Endodermal cell (in vitro differentiated cells): ENCODE data around the gene MPRIP. TPM values are rescaled to one million over a fixed set of nuclear protein-coding genes. Genes with fewer than 3 reads are reported as not detected.

Source experiments
- DNase-seq: peaks from one replicate; pipeline ENCODE4 v3.0.0-alpha.2; 2017
- H3K27ac ChIP-seq: 2 replicates; pipeline ENCODE4 v1.5.1; 2013; ENCODE audit warnings: mild to moderate bottlenecking, low read depth, low read length, moderate library complexity
- H3K27me3 ChIP-seq: 2 replicates; pipeline ENCODE4 v1.6.1; 2013; ENCODE audit warnings: mild to moderate bottlenecking, low read length, moderate library complexity; ENCODE audit not compliant: insufficient read depth, control insufficient read depth, poor library complexity, severe bottlenecking
- H3K36me3 ChIP-seq: 2 replicates; pipeline ENCODE4 v1.7.0; 2013; ENCODE audit warnings: mild to moderate bottlenecking, low read length, moderate library complexity; ENCODE audit not compliant: control insufficient read depth, insufficient read depth
- H3K4me1 ChIP-seq: one replicate; pipeline ENCODE4 v1.7.0; 2013; ENCODE audit warnings: low read length; ENCODE audit not compliant: control insufficient read depth, insufficient read depth
- H3K4me3 ChIP-seq: 2 replicates; pipeline ENCODE4 v1.5.1; 2013; ENCODE audit warnings: mild to moderate bottlenecking, low read length, moderate library complexity
- H3K9ac ChIP-seq: 2 replicates; pipeline ENCODE4 v1.6.1; 2013; ENCODE audit warnings: mild to moderate bottlenecking, low read length, moderate library complexity; ENCODE audit not compliant: poor library complexity, severe bottlenecking; ENCODE audit errors: extremely low read depth
- H3K9me3 ChIP-seq: 2 replicates; pipeline ENCODE4 v1.6.1; 2013; ENCODE audit warnings: mild to moderate bottlenecking, low read length, moderate library complexity; ENCODE audit not compliant: control insufficient read depth
- H3K27ac Mint-ChIP-seq: 2 replicates; pipeline ENCODE4 v1.8.0; 2020; ENCODE audit warnings: mixed read lengths
- H3K27me3 Mint-ChIP-seq: 2 replicates; pipeline ENCODE4 v1.8.0; 2021; ENCODE audit warnings: mild to moderate bottlenecking, mixed read lengths; ENCODE audit not compliant: insufficient read depth
- H3K36me3 Mint-ChIP-seq: 2 replicates; pipeline ENCODE4 v1.8.0; 2020; ENCODE audit warnings: low read depth, mixed read lengths
- H3K4me1 Mint-ChIP-seq: 2 replicates; pipeline ENCODE4 v1.8.0; 2020; ENCODE audit warnings: mixed read lengths
- H3K4me3 Mint-ChIP-seq: 2 replicates; pipeline ENCODE4 v1.8.0; 2020; ENCODE audit warnings: mild to moderate bottlenecking, moderate library complexity, mixed read lengths
- H3K9me3 Mint-ChIP-seq: 2 replicates; pipeline ENCODE4 v1.8.0; 2020; ENCODE audit warnings: mild to moderate bottlenecking, mixed read lengths
- WGBS, 2 experiments: methylation state at CpG; one replicate each; pipeline versions ENCODE4 v1.1.5 to v1.1.7; 2013; ENCODE audit warnings: missing lambda C conversion rate in 2 of 2, mixed read lengths in 1 of 2; ENCODE audit not compliant: insufficient coverage in 1 of 2, insufficient read length in 1 of 2; 5-methylcytosine and 5-hydroxymethylcytosine counted together
- total RNA-seq, 2 donors: library from RNA; stranded (reverse); fragmentation: NEBNext Ultra II Directional in 1 of 2; extraction: Animal tissue kit (Norgen Biotek cat#: 25700) in 1 of 2; gene quantifications; 2 replicates in 1 of 2; 3 replicates in 1 of 2; pipeline ENCODE4 v1.2.1, GENCODE V29; 2021
- TF ChIP-seq, protein P1 (sequence below): fragments of 200-600 bp; sonication (generic); conservative IDR thresholded peaks from 2 replicates; pipeline ENCODE4 v1.5.0; 2021; ENCODE audit warnings: antibody characterized with exemption, mild to moderate bottlenecking

Gene MPRIP
- total RNA-seq, 2 donors from 2014 or later, result 154 to 155 TPM

GRCh38 chr17:17091276-17091675 lies 49.0 kb downstream of the MPRIP start:
- Mint-ChIP-seq H3K4me3 (no peak overlapping the region), H3K27me3 (no peaks in the 10 kb centered on the region), H3K4me1 (peaks cover 24% of the 10 kb centered on the region), H3K27ac (no peak overlapping the region), H3K9me3 (no peaks in the 10 kb centered on the region), H3K36me3 (peaks cover 19% of the 10 kb centered on the region)
- no peak overlapping the region for H3K4me3 ChIP-seq
- WGBS, 2 experiments, result 93 to 95% methylated on average over 6 to 11 of the region's 11 CpGs
- H3K27ac ChIP-seq, result no peak overlapping the region
- no peaks in the 10 kb centered on the region for H3K9me3 ChIP-seq
- H3K36me3 ChIP-seq, result peaks cover 2% of the 10 kb centered on the region
- no peaks in the 10 kb centered on the region for H3K27me3 ChIP-seq
- TF ChIP-seq, protein P1, sequence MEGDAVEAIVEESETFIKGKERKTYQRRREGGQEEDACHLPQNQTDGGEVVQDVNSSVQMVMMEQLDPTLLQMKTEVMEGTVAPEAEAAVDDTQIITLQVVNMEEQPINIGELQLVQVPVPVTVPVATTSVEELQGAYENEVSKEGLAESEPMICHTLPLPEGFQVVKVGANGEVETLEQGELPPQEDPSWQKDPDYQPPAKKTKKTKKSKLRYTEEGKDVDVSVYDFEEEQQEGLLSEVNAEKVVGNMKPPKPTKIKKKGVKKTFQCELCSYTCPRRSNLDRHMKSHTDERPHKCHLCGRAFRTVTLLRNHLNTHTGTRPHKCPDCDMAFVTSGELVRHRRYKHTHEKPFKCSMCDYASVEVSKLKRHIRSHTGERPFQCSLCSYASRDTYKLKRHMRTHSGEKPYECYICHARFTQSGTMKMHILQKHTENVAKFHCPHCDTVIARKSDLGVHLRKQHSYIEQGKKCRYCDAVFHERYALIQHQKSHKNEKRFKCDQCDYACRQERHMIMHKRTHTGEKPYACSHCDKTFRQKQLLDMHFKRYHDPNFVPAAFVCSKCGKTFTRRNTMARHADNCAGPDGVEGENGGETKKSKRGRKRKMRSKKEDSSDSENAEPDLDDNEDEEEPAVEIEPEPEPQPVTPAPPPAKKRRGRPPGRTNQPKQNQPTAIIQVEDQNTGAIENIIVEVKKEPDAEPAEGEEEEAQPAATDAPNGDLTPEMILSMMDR, result no peak
- no peak overlapping the region for H3K9ac ChIP-seq
- H3K4me1 ChIP-seq, result no peaks in the 10 kb centered on the region
- DNase-seq, result no peak

- WGBS, 2 experiments, result 64 to 81% methylated on average over 4 to 14 of the region's 14 CpGs
- no peak overlapping the region for H3K4me3 Mint-ChIP-seq
- H3K36me3 ChIP-seq, result peaks cover 6% of the 10 kb centered on the region
- H3K9me3 ChIP-seq, result no peaks in the 10 kb centered on the region
- peak overlapping the region; percentile 32 for H3K27ac ChIP-seq
- H3K4me1 Mint-ChIP-seq, result peaks cover 31% of the 10 kb centered on the region
- H3K9me3 Mint-ChIP-seq, result no peaks in the 10 kb centered on the region
- no peaks in the 10 kb centered on the region for H3K27me3 ChIP-seq
- H3K27me3 Mint-ChIP-seq, result no peaks in the 10 kb centered on the region
- H3K4me1 ChIP-seq, result no peaks in the 10 kb centered on the region
- no peak for DNase-seq
- no peak overlapping the region for H3K9ac ChIP-seq
- H3K36me3 Mint-ChIP-seq, result peaks cover 19% of the 10 kb centered on the region
- TF ChIP-seq, protein P1, result no peak
- H3K27ac Mint-ChIP-seq, result peak overlapping the region; percentile 40
- no peak overlapping the region for H3K4me3 ChIP-seq
These were observed 49.8 kb downstream of the MPRIP start for GRCh38 chr17:17091856-17092756.

GRCh38 chr17:17093764-17094163 lies 51.5 kb downstream of the MPRIP start:
- no peaks in the 10 kb centered on the region for H3K9me3 Mint-ChIP-seq
- no peak for DNase-seq
- Histone ChIP-seq H3K27ac (no peak overlapping the region), H3K4me1 (no peaks in the 10 kb centered on the region), H3K4me3 (no peak overlapping the region), H3K9me3 (no peaks in the 10 kb centered on the region), H3K9ac (no peak overlapping the region), H3K36me3 (peaks cover 13% of the 10 kb centered on the region), H3K27me3 (no peaks in the 10 kb centered on the region)
- H3K36me3 Mint-ChIP-seq, result peaks cover 16% of the 10 kb centered on the region
- H3K27ac Mint-ChIP-seq, result peak overlapping the region; percentile 77
- TF ChIP-seq, protein P1, result no peak
- 91 to 92% methylated on average over 3 to 5 of the region's 5 CpGs for WGBS, 2 experiments
- H3K27me3 Mint-ChIP-seq, result no peaks in the 10 kb centered on the region
- peaks cover 27% of the 10 kb centered on the region for H3K4me1 Mint-ChIP-seq
- H3K4me3 Mint-ChIP-seq, result no peak overlapping the region
